ENCODE results near the gene MUC2.

GRCh38 chr11:1118755-1119603, 44.3 kb downstream of the MUC2 start:
- TF ChIP-seq, protein P1, sequence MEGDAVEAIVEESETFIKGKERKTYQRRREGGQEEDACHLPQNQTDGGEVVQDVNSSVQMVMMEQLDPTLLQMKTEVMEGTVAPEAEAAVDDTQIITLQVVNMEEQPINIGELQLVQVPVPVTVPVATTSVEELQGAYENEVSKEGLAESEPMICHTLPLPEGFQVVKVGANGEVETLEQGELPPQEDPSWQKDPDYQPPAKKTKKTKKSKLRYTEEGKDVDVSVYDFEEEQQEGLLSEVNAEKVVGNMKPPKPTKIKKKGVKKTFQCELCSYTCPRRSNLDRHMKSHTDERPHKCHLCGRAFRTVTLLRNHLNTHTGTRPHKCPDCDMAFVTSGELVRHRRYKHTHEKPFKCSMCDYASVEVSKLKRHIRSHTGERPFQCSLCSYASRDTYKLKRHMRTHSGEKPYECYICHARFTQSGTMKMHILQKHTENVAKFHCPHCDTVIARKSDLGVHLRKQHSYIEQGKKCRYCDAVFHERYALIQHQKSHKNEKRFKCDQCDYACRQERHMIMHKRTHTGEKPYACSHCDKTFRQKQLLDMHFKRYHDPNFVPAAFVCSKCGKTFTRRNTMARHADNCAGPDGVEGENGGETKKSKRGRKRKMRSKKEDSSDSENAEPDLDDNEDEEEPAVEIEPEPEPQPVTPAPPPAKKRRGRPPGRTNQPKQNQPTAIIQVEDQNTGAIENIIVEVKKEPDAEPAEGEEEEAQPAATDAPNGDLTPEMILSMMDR (IDR thresholded peaks at IDR 0.05) = no peak
- no peak for TF ChIP-seq POLR2A (IDR thresholded peaks at IDR 0.05)
